Keratinocyte (primary cell): ENCODE results near the gene ZMAT3. TPM values are rescaled to one million over a fixed set of nuclear protein-coding genes. Genes with fewer than 3 reads are reported as not detected.

Source experiments
- DNase-seq: peaks from one replicate; pipeline ENCODE4 v3.0.0-alpha.2; 2011; ENCODE audit warnings: low read depth, missing footprints, low spot score
- FAIRE-seq: peaks from 2 replicates; lab custom pipeline; 2011; peaks lifted over from hg19 to GRCh38; lab: Jason Lieb, UNC
- H2AFZ ChIP-seq: 2 replicates; pipeline ENCODE4 v1.6.0; 2012; ENCODE audit warnings: low read length, control low read depth, inconsistent platforms; ENCODE audit not compliant: control insufficient read depth
- H3K27ac ChIP-seq: 2 replicates; pipeline ENCODE4 v1.5.1; 2011; ENCODE audit warnings: low read length; ENCODE audit not compliant: control insufficient read depth, insufficient read depth
- H3K27me3 ChIP-seq: 3 replicates; pipeline ENCODE4 v1.6.0; 2011; ENCODE audit warnings: low read length; ENCODE audit not compliant: control insufficient read depth, insufficient read depth; ENCODE audit errors: extremely low read depth
- H3K36me3 ChIP-seq, 2 experiments: 2 replicates in 1 of 2; 3 replicates in 1 of 2; pipeline ENCODE4 v1.5.1; 2011; ENCODE audit warnings: low read length in 2 of 2, mild to moderate bottlenecking in 1 of 2; ENCODE audit not compliant: control insufficient read depth in 2 of 2, insufficient read depth in 2 of 2; ENCODE audit errors: extremely low read depth in 1 of 2
- H3K4me1 ChIP-seq: 3 replicates; pipeline ENCODE4 v1.5.1; 2011; ENCODE audit warnings: low read length; ENCODE audit not compliant: control insufficient read depth, insufficient read depth; ENCODE audit errors: extremely low read depth
- H3K4me2 ChIP-seq: 3 replicates; pipeline ENCODE4 v1.6.0; 2011; ENCODE audit warnings: low read depth, low read length; ENCODE audit not compliant: control insufficient read depth, insufficient read depth; ENCODE audit errors: extremely low read depth
- H3K4me3 ChIP-seq, 3 experiments: fragments of 200-600 bp in 1 of 3; sonication (generic) in 1 of 3; 2 replicates in 2 of 3; 3 replicates in 1 of 3; pipeline ENCODE4 v1.5.1; 2011 to 2016; ENCODE audit warnings: low read length in 3 of 3, mild to moderate bottlenecking in 3 of 3, control low read depth in 2 of 3, inconsistent platforms in 1 of 3, low read depth in 1 of 3, mixed read lengths in 1 of 3, mixed run types in 1 of 3, moderate library complexity in 1 of 3; ENCODE audit not compliant: control insufficient read depth in 2 of 3, insufficient read depth in 2 of 3; ENCODE audit errors: extremely low read depth in 1 of 3
- H3K79me2 ChIP-seq: 2 replicates; pipeline ENCODE4 v1.6.0; 2012; ENCODE audit warnings: low read length; ENCODE audit not compliant: control insufficient read depth, insufficient read depth
- H3K9ac ChIP-seq: 3 replicates; pipeline ENCODE4 v1.6.0; 2011; ENCODE audit warnings: low read length; ENCODE audit not compliant: control insufficient read depth, insufficient read depth; ENCODE audit errors: extremely low read depth
- H3K9me1 ChIP-seq: 3 replicates; pipeline ENCODE4 v1.6.0; 2011; ENCODE audit warnings: low read length; ENCODE audit not compliant: control insufficient read depth, insufficient read depth; ENCODE audit errors: extremely low read depth
- H3K9me3 ChIP-seq: 2 replicates; pipeline ENCODE4 v1.5.1; 2012; ENCODE audit warnings: low read depth, low read length; ENCODE audit not compliant: control insufficient read depth
- H4K20me1 ChIP-seq: 3 replicates; pipeline ENCODE4 v1.6.0; 2011; ENCODE audit warnings: low read length; ENCODE audit not compliant: control insufficient read depth, insufficient read depth; ENCODE audit errors: extremely low read depth
- CTCF ChIP-seq, 3 experiments: IDR thresholded peaks in 1 of 3; conservative IDR thresholded peaks in 1 of 3; optimal IDR thresholded peaks in 1 of 3; 2 replicates in 2 of 3; 3 replicates in 1 of 3; pipeline versions ENCODE3 to v1.5.1; 2011; ENCODE audit warnings: low read length in 3 of 3, mild to moderate bottlenecking in 3 of 3, moderate library complexity in 2 of 3, control low read depth in 1 of 3, inconsistent platforms in 1 of 3; ENCODE audit not compliant: insufficient read depth in 2 of 3; ENCODE audit errors: extremely low read depth in 1 of 3
- EZH2 ChIP-seq: IDR thresholded peaks from one replicate; pipeline ENCODE4 v1.6.1; 2012; ENCODE audit warnings: inconsistent platforms, mild to moderate bottlenecking, low read length, moderate library complexity
- dilution Hi-C: fragments of 300-500 bp; cut with MboI; formaldehyde crosslinking; loops from one replicate; pipeline ENCODE4 v1.7.0; 2020; ENCODE audit warnings: low sequenced_read_pairs; ENCODE audit not compliant: extremely low pct_ligation_motif_present
- polyA plus RNA-seq, 5 experiments: library from polyadenylated mRNA; depleted of rRNA in 3 of 5; stranded (reverse) in 3 of 5; stranded (forward) in 1 of 5; unstranded in 1 of 5; fragments of >200 nt; gene quantifications; 1 replicate in 1 of 5; 2 replicates in 3 of 5; 3 replicates in 1 of 5; pipeline versions ENCODE4 v1.2.1 to v1.2.3, GENCODE V29; 2011 to 2012; ENCODE audit warnings: missing spikeins in 2 of 5, low read depth in 1 of 5, low replicate concordance in 1 of 5

The ZMAT3 gene
- polyA plus RNA-seq, 1 donor (not counting 4 experiments of a cell fraction or from before 2014, with no cell fraction given): 15.5 TPM

DNA sequence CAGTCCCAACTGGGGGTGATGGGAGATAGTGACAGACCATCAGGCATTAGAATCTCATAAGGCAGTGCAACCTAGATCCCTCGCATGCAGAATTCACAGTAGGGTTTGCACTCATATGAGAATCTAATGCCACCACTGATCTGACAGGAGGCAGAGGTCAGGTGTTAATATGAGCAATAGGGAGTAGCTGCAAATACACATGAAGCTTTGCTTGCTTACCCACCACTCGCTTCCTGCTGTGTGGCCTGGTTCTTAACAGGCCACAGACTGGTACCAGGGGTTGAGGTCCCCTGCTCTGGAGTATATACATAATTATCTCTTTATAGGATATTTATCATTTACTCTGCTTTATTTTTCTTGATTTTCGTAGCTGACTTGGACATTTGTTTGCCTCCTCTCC lies 36.0 kb upstream of the ZMAT3 start:
- dilution Hi-C loops: no loop called here
- no peak for TF ChIP-seq EZH2
- TF ChIP-seq CTCF (optimal IDR thresholded peaks at IDR 0.05 in 1 of 3, IDR thresholded peaks at IDR 0.05 in 1 of 3, conservative IDR thresholded peaks at IDR 0.05 in 1 of 3; ENCODE audit: extremely low read depth in 1 of 3, insufficient read depth in 2 of 3, low read length in 3 of 3): no peak
- Histone ChIP-seq H3K36me3 (no peaks in the 10 kb centered on the region), H4K20me1 (no peaks in the 10 kb centered on the region), H3K9ac (no peak overlapping the region), H3K9me3 (peaks cover 4% of the 10 kb centered on the region), H3K79me2 (no peaks in the 10 kb centered on the region), H3K27ac (peak overlapping the region; percentile 56), H3K4me3 (no peak overlapping the region), H3K4me1 (peaks cover 11% of the 10 kb centered on the region), H3K9me1 (no peaks in the 10 kb centered on the region), H2AFZ (no peak overlapping the region), H3K27me3 (no peaks in the 10 kb centered on the region), H3K4me2 (no peak overlapping the region)
- DNase-seq (no peak), FAIRE-seq (no peak)

GRCh38 chr3:179105881-179106280 lies 34.3 kb upstream of the ZMAT3 start:
- H2AFZ ChIP-seq: no peak overlapping the region
- no peaks in the 10 kb centered on the region for H3K36me3 ChIP-seq
- peaks cover 12% of the 10 kb centered on the region for H3K4me1 ChIP-seq
- TF ChIP-seq CTCF (optimal IDR thresholded peaks at IDR 0.05 in 1 of 3, IDR thresholded peaks at IDR 0.05 in 1 of 3, conservative IDR thresholded peaks at IDR 0.05 in 1 of 3; ENCODE audit: extremely low read depth in 1 of 3, insufficient read depth in 2 of 3, low read length in 3 of 3): no peak
- TF ChIP-seq EZH2: no peak
- H3K27me3 ChIP-seq: no peaks in the 10 kb centered on the region
- FAIRE-seq (peak; percentile 57), DNase-seq (no peak)
- no peaks in the 10 kb centered on the region for H3K9me1 ChIP-seq
- no peak overlapping the region for H3K27ac ChIP-seq
- dilution Hi-C loops: no loop called here
- H3K79me2 ChIP-seq: no peaks in the 10 kb centered on the region
- no peak overlapping the region for H3K9ac ChIP-seq
- no peaks in the 10 kb centered on the region for H4K20me1 ChIP-seq
- no peak overlapping the region for H3K4me3 ChIP-seq
- peaks cover 4% of the 10 kb centered on the region for H3K9me3 ChIP-seq
- H3K4me2 ChIP-seq: no peak overlapping the region
